ENCODE results near the gene HSF5.

DNA sequence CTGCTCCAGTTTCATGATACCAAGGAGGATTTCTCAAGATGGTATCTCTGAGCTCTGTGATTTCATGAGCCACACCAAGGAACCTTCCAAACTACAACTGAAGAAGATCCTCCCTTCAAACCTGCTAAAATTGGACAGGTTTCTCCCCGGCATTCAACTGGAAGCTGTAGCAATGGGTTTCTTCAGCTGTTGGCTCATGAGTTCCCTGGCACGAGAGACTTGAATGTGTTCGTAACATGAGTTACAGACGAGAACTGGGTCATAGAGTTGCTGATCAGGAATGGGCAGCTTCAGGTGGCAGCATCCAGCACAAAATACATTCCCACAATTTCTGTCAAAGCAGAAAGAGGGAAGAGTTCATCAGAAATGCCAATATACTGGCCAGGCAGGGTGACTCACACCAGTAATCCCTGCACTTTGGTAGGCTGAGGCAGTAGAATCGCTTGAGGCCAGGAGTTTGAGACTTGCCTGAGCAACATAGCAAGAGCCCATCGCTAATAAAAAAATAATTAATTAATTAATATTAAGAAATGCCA, 3.4 kb upstream of the HSF5 start:
- TF ChIP-seq, protein P1, sequence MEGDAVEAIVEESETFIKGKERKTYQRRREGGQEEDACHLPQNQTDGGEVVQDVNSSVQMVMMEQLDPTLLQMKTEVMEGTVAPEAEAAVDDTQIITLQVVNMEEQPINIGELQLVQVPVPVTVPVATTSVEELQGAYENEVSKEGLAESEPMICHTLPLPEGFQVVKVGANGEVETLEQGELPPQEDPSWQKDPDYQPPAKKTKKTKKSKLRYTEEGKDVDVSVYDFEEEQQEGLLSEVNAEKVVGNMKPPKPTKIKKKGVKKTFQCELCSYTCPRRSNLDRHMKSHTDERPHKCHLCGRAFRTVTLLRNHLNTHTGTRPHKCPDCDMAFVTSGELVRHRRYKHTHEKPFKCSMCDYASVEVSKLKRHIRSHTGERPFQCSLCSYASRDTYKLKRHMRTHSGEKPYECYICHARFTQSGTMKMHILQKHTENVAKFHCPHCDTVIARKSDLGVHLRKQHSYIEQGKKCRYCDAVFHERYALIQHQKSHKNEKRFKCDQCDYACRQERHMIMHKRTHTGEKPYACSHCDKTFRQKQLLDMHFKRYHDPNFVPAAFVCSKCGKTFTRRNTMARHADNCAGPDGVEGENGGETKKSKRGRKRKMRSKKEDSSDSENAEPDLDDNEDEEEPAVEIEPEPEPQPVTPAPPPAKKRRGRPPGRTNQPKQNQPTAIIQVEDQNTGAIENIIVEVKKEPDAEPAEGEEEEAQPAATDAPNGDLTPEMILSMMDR (IDR thresholded peaks at IDR 0.05; ENCODE audit: low read length), result no peak
- TF ChIP-seq EZH2phosphoT487 (IDR thresholded peaks at IDR 0.05; ENCODE audit: low read length), result no peak

All from MM.1S (cell line).